MM.1S (cell line): ENCODE results near the gene XXYLT1.

Source experiments
- CTCF ChIP-seq: fragments of 300-600 bp; sonication (generic); IDR thresholded peaks from 2 replicates; pipeline ENCODE4 v1.5.1; 2016; ENCODE audit warnings: antibody characterized with exemption, low read length, mixed read lengths
- EZH2 ChIP-seq: fragments of 300-600 bp; sonication (generic); optimal IDR thresholded peaks from 2 replicates; pipeline ENCODE3; 2017; ENCODE audit warnings: low read depth, mild to moderate bottlenecking, antibody characterized with exemption, low read length, mixed read lengths

- TF ChIP-seq CTCF (no peak), EZH2 (no peak)
These were observed 3.5 kb upstream of the XXYLT1 start for GRCh38 chr3:195274259-195274966.
